K562 (cell line): Measurements from ENCODE around the gene WNK1. TPM values are rescaled to one million over a fixed set of nuclear protein-coding genes. Genes with fewer than 3 reads are reported as not detected.

Experiments
- ATAC-seq: fragments of 200-7000 bp; cut with Tn5 transposase; 3 replicates; pipeline ENCODE4 v1.9.1; 2020; ENCODE audit warnings: moderate library complexity
- BruUV-seq: library from RNA; stranded (reverse); fragments of 400-500 nt; replicated peaks from 2 replicates; lab custom pipeline; 2021; lab: Mats Ljungman, UMichigan
- CTCF ChIA-PET: fragments of 300-600 bp; formaldehyde crosslinking; extraction: SDS; loops from one replicate; lab custom pipeline; 2021; ENCODE audit warnings: low intra/inter-chr PET ratio; lab: Yijun Ruan, JAX
- POLR2A ChIA-PET: fragments of 300-600, 350-650 bp; sonication (Branson Sonifier 250); formaldehyde crosslinking; extraction: SDS; loops from one replicate; lab custom pipeline; 2021; ENCODE audit warnings: antibody characterized with exemption, inconsistent platforms; lab: Yijun Ruan, JAX
- DNase-seq, 4 experiments: peaks; one replicate each; pipeline versions ENCODE4 v3.0.0 to v3.0.0-alpha.2; 2011 to 2018; ENCODE audit warnings: low spot score in 3 of 4, mixed read lengths in 3 of 4; ENCODE audit errors: extremely low read depth in 1 of 4
- FAIRE-seq: peaks from 2 replicates; lab custom pipeline; 2011; peaks lifted over from hg19 to GRCh38; lab: Jason Lieb, UNC
- H2AFZ ChIP-seq: 2 replicates; pipeline ENCODE4 v1.6.0; 2011; ENCODE audit warnings: low read depth, low read length, control low read depth, inconsistent platforms
- H3K27ac ChIP-seq: fragments of 200-600 bp; 3 replicates; pipeline ENCODE4 v1.8.0; 2011; ENCODE audit warnings: low read depth, mild to moderate bottlenecking, control low read depth, inconsistent platforms, low read length, moderate library complexity, mixed read lengths; ENCODE audit errors: extremely low read depth
- H3K27me3 ChIP-seq, 2 experiments: fragments of 300-600 bp in 1 of 2; 2 replicates in 1 of 2; 3 replicates in 1 of 2; pipeline versions ENCODE4 v1.6.0 to v1.8.0; 2011; ENCODE audit warnings: inconsistent platforms in 2 of 2, low read length in 2 of 2, mild to moderate bottlenecking in 1 of 2, mixed read lengths in 1 of 2, moderate library complexity in 1 of 2; ENCODE audit not compliant: control insufficient read depth in 2 of 2, insufficient read depth in 2 of 2
- H3K36me3 ChIP-seq: fragments of 300-600 bp; 3 replicates; pipeline ENCODE4 v1.8.0; 2011; ENCODE audit warnings: mild to moderate bottlenecking, low read length, inconsistent platforms; ENCODE audit not compliant: control insufficient read depth, insufficient read depth
- H3K4me1 ChIP-seq, 2 experiments: fragments of 200-600 bp in 1 of 2; replicated peaks in 1 of 2; 2 replicates in 1 of 2; 3 replicates in 1 of 2; pipeline versions ENCODE4 v1.5.1 to v1.8.0; 2011; ENCODE audit warnings: inconsistent platforms in 2 of 2, low read length in 2 of 2, mild to moderate bottlenecking in 1 of 2, mixed read lengths in 1 of 2, moderate library complexity in 1 of 2; ENCODE audit not compliant: control insufficient read depth in 2 of 2, insufficient read depth in 2 of 2
- H3K4me2 ChIP-seq: 2 replicates; pipeline ENCODE4 v1.6.1; 2011; ENCODE audit warnings: low read length, control low read depth, inconsistent platforms, mixed read lengths; ENCODE audit not compliant: insufficient read depth
- H3K4me3 ChIP-seq: fragments of 200-600 bp; sonication (generic), shearing (Covaris generic); 2 replicates; pipeline ENCODE4 v1.5.1; 2016; ENCODE audit warnings: control low read depth, inconsistent platforms
- H3K79me2 ChIP-seq: fragments of 200-600 bp; 3 replicates; pipeline ENCODE4 v1.8.0; 2011; ENCODE audit warnings: low read length, inconsistent platforms; ENCODE audit not compliant: control insufficient read depth, insufficient read depth
- H3K9ac ChIP-seq, 2 experiments: 2 replicates each; pipeline versions ENCODE4 v1.6.0 to v1.6.1; 2011; ENCODE audit warnings: low read depth in 2 of 2, low read length in 2 of 2, control low read depth in 1 of 2, inconsistent platforms in 1 of 2, mild to moderate bottlenecking in 1 of 2, mixed read lengths in 1 of 2; ENCODE audit not compliant: insufficient read depth in 1 of 2
- H3K9me1 ChIP-seq: one replicate; pipeline ENCODE4 v1.6.0; 2011; ENCODE audit warnings: inconsistent platforms, mild to moderate bottlenecking, low read length, moderate library complexity; ENCODE audit not compliant: control insufficient read depth, insufficient read depth
- H3K9me3 ChIP-seq: replicated peaks from 2 replicates; pipeline ENCODE4 v1.5.1; 2011; ENCODE audit warnings: low read depth, low read length, inconsistent platforms; ENCODE audit not compliant: control insufficient read depth, insufficient read depth
- H4K20me1 ChIP-seq: replicated peaks from 2 replicates; pipeline ENCODE4 v1.6.1; 2011; ENCODE audit warnings: low read length, inconsistent platforms, mixed read lengths; ENCODE audit not compliant: control insufficient read depth, insufficient read depth
- E4F1 ChIP-seq: fragments of 250-450 bp; sonication (Bioruptor Pico); IDR thresholded peaks from 2 replicates; pipeline ENCODE4 v1.5.0; 2021; ENCODE audit warnings: mild to moderate bottlenecking, borderline replicate concordance
- FOSL1 ChIP-seq: fragments of 200-800 bp; sonication (Bioruptor generic); conservative IDR thresholded peaks from 2 replicates; pipeline ENCODE4 v1.6.1; 2016; ENCODE audit warnings: missing genetic modification characterization, missing compliant biosample characterization
- HOXB6 ChIP-seq: fragments of 250-450 bp; sonication (Bioruptor Pico); IDR thresholded peaks from 2 replicates; pipeline ENCODE4 v1.5.1; 2022; ENCODE audit warnings: mild to moderate bottlenecking, borderline replicate concordance
- NFIX ChIP-seq: fragments of 250-450 bp; sonication (Bioruptor Pico); IDR thresholded peaks from 2 replicates; pipeline ENCODE4 v1.4.0; 2020; ENCODE audit warnings: low read depth, mild to moderate bottlenecking, moderate library complexity
- PCBP1 ChIP-seq: fragments of 200-400 bp; formaldehyde crosslinking; IDR thresholded peaks from 2 replicates; pipeline ENCODE4 v1.6.1; 2018; ENCODE audit warnings: mild to moderate bottlenecking, low read depth, low read length; ENCODE audit not compliant: poor library complexity, severe bottlenecking
- ZNF121 ChIP-seq: sonication (generic); formaldehyde crosslinking; conservative IDR thresholded peaks from 2 replicates; pipeline ENCODE4 v1.8.0; 2022; ENCODE audit warnings: missing genetic modification reagents
- ZNF586 ChIP-seq: fragments of 450-650 bp; formaldehyde crosslinking; conservative IDR thresholded peaks from 2 replicates; pipeline ENCODE4 v1.4.0; 2020; ENCODE audit warnings: mild to moderate bottlenecking, moderate library complexity
- WGBS: fragments of 100-300 bp; shearing (Covaris generic); methylation state at CpG from one replicate; pipeline ENCODE4 v1.1.6; 2016; ENCODE audit warnings: low coverage, mixed read lengths; ENCODE audit not compliant: insufficient coverage; ENCODE audit errors: missing lambda C conversion rate; 5-methylcytosine and 5-hydroxymethylcytosine counted together
- in situ Hi-C: fragments of 300-500 bp; cut with MboI; formaldehyde crosslinking; loops from 4 replicates; pipeline ENCODE4 v1.15.0; 2018; ENCODE audit warnings: inconsistent platforms, mixed read lengths
- intact Hi-C: fragments of 100-400 bp; cut with micrococcal nuclease; formaldehyde crosslinking; loops from 2 replicates; pipeline ENCODE4 v1.14.2; 2022
- polyA plus RNA-seq, 8 experiments: library from polyadenylated mRNA; depleted of rRNA in 4 of 8; stranded (reverse) in 5 of 8; unstranded in 3 of 8; fragments of >200 nt; fragmentation: Nextera tagmentation in 2 of 8; fragmentation: Illumina TruSeq in 1 of 8; extraction: Ambion mirVana in 2 of 8; extraction: Trizol in 1 of 8; gene quantifications; 2 replicates each; pipeline versions ENCODE4 v1.2.1 to v1.2.3, GENCODE V29; 2011 to 2014; ENCODE audit warnings: inconsistent platforms in 1 of 8, missing spikeins in 1 of 8
- total RNA-seq, 7 experiments: library from RNA; depleted of rRNA in 6 of 7; stranded (reverse); fragments of >200 nt in 6 of 7; fragmentation: Illumina TruSeq in 2 of 7; extraction: Trizol in 2 of 7; gene quantifications; 2 replicates each; pipeline versions ENCODE4 v1.2.1 to v1.2.3, GENCODE V29; 2011 to 2021; ENCODE audit warnings: low replicate concordance in 1 of 7

The WNK1 gene
- total and polyA plus RNA-seq, 9 of the 15 experiments (the other 6 are each of a cell fraction or from before 2014, with no cell fraction given): 4.3 to 73.9 (median 31.0) TPM

- in situ Hi-C loops (no loop called here), intact Hi-C loops (no loop called here)
- H3K9me3 ChIP-seq: no peaks in the 10 kb centered on the region
- no peak overlapping the region for H3K4me3 ChIP-seq
- no peak overlapping the region for H3K9ac ChIP-seq
- ChIA-PET CTCF (no interaction called here), POLR2A (interaction anchor here (0.6 to 1.0 kb wide), 2 partner anchors 9 to 690 kb away, joined by 3 to 5 read pairs; no protein-coding TSS in a partner anchor)
- WGBS: 94% methylated on average over 4 of the region's 5 CpGs
- peaks cover 14% of the 10 kb centered on the region for H3K79me2 ChIP-seq
- FAIRE-seq (no peak), DNase-seq (no peak), ATAC-seq (no peak)
- H3K27me3 ChIP-seq: no peaks in the 10 kb centered on the region
- H4K20me1 ChIP-seq: no peaks in the 10 kb centered on the region
- no peak overlapping the region for H2AFZ ChIP-seq
- H3K9me1 ChIP-seq: no peaks in the 10 kb centered on the region
- no peak overlapping the region for H3K4me2 ChIP-seq
- no TSS peak for BruUV-seq
- H3K4me1 ChIP-seq: no peaks in the 10 kb centered on the region
- H3K27ac ChIP-seq: no peak overlapping the region
- TF ChIP-seq ZNF586 (CRISPR knock-in tag) (no peak), ZNF121 (CRISPR knock-in tag) (no peak), NFIX (CRISPR knock-in tag) (no peak), FOSL1 (tag) (peak; percentile 29; the same call in 1 of the 2 replicates), E4F1 (CRISPR knock-in tag) (no peak), HOXB6 (no peak), PCBP1 (no peak)
- peaks cover 52% of the 10 kb centered on the region for H3K36me3 ChIP-seq
Observed at GRCh38 chr12:857611-858010, 105.2 kb downstream of the WNK1 start.
